NCI-H1092 treated with DMSO at 0.1 percent for 48 hours (cell line): Measurements from ENCODE around the gene KPNA1.

ENCODE experiments used
- DNase-seq: peaks from one replicate; lab custom pipeline; 2025; lab: John Stamatoyannopoulos, UW

KPNA1 gene

DNA sequence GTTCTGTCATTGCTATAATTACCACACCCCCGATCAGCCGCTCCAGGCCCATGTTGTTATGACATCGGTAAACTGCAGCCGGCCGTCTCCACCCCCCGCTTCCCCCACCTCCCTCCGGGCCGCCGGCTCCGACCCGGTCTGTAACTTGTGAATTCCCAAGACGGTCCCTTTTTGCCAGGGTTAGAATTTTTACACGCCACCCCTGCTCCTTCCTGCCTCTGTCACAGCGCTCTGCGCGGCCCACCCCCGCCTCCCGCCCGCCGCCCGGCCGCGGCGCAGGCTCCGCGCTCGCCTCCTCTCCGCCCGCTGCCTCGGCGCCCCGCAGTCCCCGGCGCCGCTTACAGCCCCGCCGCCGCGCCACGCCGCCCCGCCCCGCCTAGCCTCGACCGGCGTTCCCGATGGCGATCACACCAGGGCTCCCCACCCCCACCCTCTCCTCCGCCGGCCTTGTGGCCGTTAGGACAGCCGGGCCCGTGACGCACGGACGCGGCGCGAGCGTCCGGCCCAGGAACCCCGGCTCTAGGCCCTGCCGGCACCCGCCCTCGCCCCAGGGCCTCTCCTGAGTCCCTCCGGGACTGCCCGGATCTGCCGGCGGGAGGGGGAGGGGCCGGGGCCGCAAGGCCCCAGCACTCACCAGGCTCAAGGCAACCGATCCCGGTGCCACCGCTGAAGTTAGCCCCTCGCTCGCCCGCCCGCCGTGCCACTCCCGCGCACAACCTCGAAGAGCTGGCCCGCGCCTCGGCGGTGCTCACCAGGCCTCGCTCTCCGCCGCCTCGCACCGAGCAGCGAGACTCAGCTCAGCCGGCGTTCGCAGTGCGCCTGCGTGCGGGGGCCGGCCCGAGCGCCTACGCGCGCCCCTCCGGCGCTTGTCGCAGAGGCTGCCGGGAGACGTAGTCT lies at the start of gene KPNA1:
TSS of gene KPNA1 (minus strand) at position 817 of the 897 bp plus-strand sequence. CDS start 18,374 bp downstream, outside the sequence.
- peak; percentile 82 for DNase-seq

DNA sequence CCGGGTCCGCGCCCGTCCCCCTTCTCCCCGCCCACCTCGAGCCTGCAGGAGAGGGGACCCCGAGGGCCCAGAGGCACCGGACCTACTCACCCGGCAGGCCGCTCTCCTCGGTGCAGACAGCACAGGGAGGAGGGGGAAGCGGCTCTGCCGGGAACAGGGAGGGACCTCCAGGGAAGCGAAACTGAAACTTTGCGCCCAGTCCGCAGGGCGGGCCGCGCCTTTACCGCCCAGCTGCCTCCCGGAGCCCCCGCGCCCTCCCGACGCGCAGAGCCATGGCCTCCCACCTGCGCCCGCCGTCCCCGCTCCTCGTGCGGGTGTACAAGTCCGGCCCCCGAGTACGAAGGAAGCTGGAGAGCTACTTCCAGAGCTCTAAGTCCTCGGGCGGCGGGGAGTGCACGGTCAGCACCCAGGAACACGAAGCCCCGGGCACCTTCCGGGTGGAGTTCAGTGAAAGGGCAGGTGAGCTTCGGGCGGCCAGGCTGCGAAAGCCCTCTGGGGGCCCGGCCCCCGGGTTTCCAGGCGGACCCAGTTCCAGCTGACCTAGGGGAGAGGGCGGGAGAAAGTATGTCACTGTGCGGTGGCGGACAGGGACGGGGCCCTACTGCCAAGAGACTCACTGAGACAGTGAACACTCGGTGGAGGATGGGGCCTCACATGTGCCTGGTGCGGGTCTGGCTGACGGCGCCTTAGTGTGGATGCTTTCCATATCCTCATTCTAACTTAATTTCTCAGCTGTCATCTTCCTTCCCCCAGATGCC lies 49.6 kb upstream of the KPNA1 start, which contains the start of the genes DTX3L and PARP9:
TSS of gene DTX3L (plus strand) at position 184 of the 758 bp plus-strand sequence. CDS start at position 273, 89 bp downstream.
TSS of gene PARP9 (minus strand) at position 146 of the 758 bp plus-strand sequence. CDS start 4,680 bp downstream, outside the sequence.
- DNase-seq, result peak; percentile 62

DNA sequence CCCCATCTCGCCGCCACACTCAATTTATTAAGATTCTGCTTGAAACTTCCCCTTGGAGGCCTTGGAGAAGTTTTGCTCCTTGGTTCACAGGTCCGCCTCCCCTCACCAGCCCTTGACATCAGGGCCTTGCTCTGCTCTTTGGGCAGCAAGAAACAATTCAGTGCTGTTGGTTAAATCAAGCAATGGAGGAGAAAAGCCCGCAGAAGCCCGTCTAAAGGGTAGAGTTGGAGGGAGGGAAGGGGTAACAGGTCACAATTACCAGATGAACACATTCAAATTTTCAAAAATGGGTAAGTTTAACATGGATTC lies 48.9 kb upstream of the KPNA1 start:
- DNase-seq, result no peak

DNA sequence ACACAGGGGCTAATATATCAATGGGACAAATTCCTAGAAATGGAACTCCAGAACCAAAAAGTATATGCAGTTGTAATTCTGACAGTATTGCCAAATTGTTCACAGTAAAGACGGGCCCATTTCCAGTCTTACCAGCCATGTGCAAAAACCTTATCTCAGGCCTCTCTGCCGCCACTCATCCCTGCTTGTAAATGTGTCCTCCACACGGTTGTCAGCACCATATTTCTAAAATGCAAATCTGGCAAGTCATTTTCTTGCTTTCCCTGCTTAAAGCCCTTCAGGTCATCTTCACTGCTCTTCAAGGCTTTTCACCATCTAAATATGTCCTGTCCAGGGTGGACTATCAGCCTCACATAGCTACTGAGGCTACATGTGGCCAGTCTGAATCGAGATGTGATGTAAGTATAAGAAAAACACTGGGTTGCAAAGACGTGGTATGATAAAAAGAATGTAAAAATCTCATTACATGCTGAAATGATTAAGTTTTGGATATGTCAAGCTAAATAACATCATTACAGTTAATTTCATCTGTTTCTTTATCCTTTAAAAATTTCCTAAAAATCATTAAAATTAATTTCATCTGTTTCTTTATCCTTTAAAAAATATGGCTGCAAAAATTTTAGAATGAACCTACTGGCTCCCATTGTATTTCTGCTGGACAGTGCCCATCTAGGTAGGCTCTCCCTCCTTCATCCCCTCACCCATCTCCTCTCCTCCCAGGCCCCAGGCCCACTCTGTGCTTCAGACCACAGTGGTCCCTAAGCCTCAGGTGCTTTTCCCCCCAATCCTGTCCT lies 48.4 kb upstream of the KPNA1 start:
- no peak for DNase-seq

DNA sequence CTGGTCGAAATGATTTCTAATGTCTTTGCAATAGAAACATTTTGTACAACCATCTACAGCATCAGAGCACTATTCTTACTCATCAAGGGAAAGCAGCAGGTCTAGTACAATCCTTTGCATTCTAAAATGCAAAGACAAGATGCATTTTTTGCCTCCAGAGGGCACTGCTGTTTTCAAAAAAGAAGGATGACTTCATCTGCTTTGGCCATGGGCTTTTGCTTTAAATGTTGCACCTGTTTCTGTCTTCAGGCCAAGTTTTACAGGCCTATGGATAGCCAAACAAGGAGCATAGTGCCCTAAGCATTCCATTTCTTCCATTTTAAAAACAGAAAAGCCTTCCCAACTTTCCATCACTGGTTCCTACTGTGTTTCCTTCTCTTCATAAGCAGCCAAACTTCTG lies 45.9 kb upstream of the KPNA1 start:
- peak; percentile 48 for DNase-seq

DNA sequence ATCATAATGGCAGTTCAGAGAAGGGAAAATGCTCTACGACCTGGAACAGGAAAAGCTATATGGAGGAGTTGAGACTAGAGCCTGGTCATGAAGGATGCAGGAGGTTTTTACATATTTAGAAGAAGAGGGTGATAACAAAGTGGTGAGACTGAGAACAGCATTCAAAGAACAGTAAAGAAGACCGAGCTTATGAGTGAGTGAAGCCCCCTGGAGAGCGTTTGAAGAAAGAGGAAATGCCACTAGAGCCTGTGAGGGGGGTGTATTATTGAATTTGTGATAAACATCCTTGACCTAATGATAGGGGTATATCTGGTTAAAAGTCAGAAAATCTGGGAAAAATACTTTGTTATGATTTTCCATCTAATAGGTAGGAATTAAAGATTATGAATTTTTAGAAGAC lies 45.2 kb upstream of the KPNA1 start:
- DNase-seq, result no peak

DNA sequence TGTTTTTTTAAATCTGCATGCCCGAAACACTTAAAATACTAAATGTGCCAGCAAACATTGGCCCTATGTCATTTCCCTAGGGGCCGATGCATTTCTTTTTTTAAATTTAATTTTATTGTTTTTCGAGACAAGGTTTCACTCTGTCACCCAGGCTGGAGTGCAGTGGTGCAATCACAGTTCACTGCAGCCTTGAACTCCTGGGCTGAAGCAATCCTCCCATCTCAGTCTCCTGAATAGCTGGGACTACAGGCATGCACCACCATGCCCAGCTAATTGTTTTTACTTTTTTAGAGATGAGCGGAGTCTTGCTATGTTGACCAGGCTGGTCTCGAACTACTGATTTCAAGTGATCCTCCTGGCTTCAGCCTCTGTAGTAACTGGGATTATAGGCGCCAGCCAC lies 43.9 kb upstream of the KPNA1 start:
- no peak for DNase-seq

DNA sequence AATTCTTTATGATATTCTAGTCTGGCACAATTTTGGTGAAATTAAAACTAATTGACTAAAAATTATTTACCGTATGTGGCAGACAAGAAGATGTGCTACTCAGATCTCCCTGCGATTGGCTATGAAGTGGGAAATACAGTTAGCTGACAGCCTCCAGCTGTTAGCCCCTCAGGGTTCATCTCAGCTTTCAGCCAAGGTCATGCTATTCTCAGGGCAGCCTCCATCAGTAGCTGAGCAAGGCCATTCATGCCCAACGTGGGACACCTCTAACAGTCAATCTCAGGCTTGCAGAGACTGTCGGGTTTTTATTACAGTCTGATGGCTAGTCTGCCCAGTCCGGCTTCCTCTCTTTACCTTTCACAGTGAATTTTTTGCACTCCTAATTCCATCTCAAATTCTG lies 42.6 kb upstream of the KPNA1 start:
- DNase-seq, result no peak

DNA sequence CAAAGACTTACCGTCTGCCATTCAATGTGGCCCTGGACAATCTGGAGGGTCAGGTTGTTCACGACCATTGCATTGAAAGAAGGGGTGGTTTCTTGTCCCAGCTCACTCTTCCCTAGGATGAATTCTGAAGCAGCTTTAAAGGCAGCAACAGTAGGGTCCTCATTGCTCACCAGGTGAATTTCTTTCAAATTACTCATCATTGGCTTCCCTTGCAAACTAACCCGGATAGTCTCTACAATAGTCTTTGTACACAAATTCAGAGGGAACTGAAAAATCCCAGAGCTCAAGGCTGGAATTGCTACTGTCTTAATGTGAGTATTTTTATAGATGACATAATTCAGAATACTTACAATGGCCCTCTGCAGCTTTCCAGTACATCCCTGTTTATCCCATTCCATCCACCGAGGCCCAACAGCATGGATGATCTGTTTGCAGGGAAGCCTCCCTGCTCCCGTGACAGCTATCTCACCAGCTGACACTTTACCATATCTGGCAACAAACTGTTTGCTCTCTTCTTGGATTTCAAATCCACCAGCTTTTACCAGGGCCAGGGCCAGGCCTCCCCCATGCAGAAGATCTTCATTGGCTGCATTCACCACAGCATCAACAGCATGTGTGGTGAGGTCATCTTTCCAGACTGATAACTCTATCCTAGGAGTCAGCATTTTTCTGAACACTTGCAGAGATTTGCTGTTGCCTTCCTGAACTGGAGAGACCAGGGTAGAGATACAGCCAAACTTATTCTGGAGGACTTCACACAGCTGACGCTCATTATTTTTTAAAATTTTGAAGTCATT lies 40.7 kb upstream of the KPNA1 start:
- no peak for DNase-seq

DNA sequence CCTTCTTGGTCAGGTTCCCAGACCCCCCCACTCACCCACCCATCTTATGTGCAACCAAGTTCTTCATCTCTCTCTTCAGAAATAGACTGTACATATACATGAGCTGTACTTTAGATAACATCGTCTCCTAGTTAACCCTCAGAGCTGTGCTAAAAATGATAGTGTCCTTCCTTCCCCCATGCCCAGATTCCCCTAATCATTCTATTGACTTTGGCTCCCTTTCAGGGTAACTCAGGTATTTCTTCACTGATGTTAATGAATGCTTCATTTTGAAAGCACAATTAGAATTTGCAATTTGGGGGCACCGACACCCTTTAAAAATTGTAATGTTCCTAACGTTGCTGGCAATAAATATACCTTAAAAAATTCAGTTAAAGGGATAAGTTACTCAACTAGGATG lies 38.4 kb upstream of the KPNA1 start:
- no peak for DNase-seq

DNA sequence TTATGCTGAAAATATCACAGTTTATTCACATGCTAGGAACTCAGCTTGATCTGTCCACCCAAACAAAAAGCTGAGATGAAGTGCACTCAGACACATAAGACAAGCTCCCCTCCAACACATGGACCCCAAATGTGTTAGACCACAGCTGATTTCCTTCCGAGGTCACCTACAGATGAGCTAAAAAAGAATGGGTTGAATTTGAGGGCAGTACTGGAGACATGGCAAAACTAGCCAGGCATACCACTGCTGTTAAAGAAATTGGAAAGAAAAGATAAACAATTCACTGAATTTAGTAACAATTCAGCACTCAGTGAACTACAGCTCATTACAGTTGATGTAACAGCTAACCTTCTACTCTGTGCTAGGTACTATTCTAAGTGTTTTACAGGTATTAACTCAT lies 33.9 kb upstream of the KPNA1 start:
- no peak for DNase-seq

DNA sequence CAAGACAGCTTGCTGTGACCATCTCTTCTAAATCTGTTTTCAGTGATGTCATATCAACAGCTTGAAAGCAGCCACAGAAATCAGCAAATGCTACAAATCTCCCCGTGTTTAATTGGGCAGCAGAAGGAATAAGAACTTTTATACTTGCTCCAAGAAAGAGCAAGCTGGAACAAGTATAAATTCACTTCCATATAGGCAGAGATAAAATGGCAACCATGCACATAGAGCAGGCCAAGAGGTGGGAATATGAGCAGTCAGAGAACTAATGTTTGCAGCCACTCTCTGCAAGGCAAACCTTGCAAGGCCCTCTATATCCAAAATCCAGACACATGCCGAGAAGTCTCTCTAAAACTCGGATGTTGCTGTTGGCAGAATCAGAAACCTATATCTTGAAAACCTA lies 33.3 kb upstream of the KPNA1 start:
- no peak for DNase-seq

DNA sequence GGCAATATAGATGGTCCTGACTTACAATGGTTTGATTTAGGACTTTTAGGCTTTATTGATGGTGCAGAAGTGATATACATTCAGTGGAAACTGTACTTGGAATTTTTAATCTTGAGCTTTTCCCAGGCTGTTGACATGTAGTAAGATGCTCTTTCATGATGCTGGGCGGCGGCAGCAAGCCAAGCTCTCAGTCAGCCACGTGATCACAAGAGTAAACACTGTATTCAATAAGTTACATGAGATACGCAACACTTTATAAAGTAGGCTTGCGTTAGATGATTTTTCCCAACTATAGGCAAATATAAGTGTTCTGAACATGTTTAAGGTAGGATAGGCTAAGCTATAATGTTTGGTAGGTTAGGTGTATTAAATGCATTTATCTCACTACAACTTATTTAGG lies 31.4 kb upstream of the KPNA1 start:
- DNase-seq, result no peak

DNA sequence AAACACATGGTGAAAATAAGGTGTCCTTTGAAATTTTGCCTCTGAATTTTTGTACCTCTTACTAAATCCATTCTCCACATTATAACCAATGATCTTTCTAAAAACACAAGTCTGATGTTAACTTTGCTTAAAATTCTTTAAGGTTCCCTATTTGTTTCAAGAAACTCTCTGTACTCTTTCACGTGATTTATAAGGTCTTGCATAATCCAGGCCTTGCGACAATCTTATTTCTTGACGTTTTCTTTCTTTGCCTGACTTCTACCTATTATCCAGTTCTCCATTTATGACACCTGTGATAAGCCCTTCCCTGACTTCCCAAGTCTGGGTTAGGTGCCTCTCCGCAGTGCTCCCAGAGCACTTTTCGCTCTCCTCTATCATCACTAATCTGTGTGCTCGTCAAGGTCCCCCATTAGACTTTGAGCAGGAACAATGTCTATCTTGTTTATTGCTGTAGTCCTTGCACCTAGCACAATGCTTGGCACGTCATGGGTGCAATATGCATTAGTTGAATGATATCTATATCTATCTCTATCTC lies 24.3 kb upstream of the KPNA1 start:
- DNase-seq, result no peak

DNA sequence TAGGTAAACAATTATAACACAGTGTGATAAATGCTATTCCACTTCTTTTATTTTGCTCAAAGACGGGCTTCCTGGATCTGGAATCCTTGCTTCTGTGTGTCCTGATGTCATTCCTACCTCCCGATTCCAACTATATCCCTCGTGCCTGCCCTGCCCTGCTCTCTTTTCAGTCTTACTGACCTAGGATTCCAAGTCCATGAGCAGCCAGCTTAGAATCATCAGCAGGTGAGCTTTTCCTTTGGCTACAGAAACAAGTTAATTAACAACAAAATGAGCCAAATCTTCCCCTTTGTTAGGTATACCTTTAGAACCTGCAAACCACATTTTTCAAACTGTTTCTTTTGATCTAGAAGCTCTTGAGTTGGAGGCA lies 21.9 kb upstream of the KPNA1 start:
- no peak for DNase-seq

DNA sequence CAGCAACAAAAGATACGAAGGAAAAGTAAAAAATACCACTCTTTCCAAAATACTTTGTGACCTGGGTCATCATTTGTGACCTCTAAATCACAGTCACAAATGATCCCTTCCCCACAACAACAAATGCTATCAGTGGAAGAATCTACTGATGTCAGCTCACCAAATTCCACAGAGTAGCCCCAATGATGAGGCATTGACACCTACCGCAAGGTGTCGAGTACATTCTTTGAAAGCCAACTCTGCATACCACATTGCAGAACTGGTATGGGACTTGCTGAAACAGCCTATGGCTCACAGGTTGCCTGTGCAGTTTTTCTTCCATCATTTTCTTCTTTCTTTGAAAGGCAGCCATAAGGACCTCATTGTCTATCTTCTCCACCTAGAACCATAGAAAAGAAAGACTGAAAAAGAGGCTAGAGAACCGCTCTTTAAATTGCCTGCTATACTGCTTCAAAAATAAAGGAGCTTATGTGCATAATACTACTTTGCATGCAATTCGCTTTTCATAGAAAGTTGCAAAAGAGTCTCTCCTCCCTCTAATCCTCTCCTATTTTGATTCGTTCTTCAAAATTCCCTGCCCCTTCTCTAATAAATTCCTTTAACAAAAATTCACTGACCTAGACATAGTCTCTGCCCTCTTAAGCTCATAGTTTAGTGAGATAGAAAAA lies 21.4 kb upstream of the KPNA1 start:
- DNase-seq, result no peak

DNA sequence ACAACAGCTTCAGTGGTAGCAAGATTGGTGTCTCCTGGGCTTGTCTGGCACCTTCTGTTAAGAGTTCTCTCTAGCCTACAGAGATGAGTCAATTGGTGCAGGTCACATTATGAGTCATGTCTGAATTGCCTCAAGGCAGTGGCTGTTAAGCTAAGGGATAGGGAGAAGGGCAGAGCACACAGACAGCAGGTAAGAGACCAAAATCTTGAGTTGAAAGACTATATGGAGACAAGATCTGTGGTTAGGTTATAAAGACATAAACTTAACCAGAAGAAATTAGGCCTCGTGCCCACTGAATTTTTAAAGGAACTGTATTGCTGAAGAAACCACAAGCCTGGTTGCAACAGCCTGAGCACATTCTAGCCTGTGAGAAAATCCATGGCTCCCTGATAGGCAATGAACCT lies 19.2 kb upstream of the KPNA1 start:
- no peak for DNase-seq

DNA sequence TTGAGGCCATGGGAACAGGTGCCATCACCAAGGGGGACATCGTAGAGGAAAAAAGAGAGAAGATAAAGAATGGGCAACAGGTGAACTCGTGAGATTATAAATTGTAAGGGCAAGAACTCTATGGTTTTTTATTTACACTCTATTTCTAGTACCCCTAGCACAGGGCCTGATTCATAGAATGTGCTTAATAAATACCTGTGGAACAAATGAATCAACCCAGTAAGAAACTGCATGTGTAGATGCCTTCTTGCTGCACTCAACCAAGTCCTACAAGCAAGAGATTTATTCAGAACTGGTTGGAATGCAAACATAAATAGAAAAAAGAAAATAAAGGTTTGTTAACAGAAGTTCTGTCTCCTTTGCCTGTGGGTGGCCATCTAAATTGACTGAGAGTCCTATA lies 18.7 kb upstream of the KPNA1 start:
- no peak for DNase-seq

DNA sequence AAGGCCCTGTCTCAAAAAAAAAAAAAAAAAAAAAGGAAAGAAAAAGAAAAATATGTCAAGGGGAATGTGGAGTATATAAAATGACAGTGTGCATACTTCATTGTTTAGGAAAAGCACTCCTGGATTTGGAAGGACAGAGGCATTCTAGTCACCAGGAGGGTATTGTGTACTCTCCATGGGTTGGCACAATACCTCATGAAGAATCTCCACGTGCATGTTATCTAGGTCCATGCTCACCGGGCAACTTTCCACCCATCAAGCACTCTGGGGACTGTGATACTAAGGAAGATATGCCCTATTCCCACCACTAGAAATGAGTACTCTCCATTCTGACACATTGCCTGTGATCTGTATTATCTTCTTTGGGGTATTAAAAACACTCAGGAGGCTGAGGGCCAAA lies 15.4 kb upstream of the KPNA1 start:
- no peak for DNase-seq

DNA sequence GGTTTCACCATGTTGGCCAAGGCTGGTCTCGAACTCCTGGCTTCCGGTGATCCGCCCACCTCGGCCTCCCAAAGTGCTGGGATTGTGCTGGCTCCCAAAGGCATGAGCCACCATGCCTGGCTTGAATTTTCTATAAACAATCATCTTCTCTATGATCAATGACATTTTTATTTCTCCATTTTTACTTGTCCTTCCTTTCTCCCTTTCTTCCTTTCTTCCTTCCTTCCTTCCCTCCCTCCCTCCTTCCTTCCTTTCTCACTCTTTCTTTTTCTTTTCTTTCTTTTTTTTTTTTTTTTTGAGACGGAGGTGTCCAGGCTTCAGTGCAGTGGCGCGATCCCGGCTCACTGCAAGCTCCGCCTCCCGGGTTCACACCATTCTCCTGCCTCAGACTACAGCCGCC lies 8.6 kb upstream of the KPNA1 start:
- DNase-seq, result no peak

DNA sequence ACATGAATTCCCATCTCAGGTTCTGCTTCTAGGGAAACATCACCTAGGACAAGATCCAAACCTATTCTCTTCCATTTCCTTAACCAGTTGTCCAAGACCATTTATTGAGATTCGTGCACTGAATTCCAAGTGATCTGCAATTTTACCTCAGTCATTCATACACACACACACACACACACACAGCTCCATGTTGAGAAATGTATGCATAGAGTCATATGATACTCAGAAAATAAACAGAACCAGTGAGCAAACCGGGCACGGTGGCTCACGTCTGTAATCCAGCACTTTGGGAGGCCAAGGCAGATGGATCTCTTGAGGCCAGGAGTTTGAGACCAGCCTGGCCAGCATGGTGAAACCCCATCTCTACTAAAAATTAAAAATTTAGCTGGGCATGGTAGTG lies 6.1 kb upstream of the KPNA1 start:
- DNase-seq, result no peak
